Activated CD8-positive, alpha-beta memory T cell treated with anti-CD3 and anti-CD28 coated beads for 4 hours (primary cell): ENCODE data around the gene HPCA.

ENCODE experiments used
- DNase-seq, 2 donors: peaks; one replicate each; pipeline ENCODE4 v3.0.0-alpha.2; 2020; ENCODE audit warnings: low read depth in 2 of 2

Gene HPCA

DNA sequence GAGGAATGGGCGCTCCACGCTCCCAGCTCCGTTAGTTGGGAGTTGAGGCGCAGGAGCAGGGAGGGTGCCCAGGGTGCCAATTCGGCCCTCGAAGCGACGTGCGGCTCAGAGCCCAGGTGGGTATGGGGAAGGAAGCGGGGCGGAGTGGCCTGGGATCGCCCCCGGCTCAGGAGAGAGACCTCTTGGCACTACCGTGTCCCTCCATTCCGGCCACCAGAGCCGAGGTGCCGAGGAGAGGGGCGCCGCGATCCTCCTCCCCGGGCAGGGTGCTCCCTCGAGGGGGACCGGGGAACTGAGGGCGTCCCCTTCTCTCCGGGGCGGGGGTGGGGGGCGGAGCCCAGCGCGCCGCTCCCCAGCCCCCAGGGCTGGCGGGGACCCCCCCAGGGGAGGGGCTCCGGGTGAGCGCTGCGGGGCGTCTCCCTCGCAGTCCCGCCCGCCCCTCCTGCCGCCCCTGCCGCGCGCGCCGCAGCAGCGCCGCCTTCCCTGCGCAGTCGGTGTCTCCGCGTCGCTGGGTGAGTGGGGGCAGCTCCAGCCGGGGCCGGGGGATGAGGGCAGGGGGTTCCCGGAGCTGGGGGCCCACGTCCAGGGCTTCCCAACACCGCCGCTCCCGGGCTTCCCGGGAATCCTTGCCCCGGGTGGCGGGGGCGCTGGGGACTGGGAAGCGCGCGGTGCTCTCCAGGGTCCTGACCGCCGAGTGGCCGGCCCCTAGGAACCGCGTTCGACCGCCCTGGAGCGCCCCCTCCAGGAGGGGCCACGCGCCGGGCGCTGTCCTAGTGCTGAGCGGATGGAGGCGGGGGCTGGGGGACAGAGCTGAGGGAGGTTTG, at the start of gene HPCA:
Gene HPCA, plus strand, starts transcription at position 488 of the 824 bp plus-strand sequence. CDS start 2,408 bp downstream, outside the sequence.
- no peak for DNase-seq

DNA sequence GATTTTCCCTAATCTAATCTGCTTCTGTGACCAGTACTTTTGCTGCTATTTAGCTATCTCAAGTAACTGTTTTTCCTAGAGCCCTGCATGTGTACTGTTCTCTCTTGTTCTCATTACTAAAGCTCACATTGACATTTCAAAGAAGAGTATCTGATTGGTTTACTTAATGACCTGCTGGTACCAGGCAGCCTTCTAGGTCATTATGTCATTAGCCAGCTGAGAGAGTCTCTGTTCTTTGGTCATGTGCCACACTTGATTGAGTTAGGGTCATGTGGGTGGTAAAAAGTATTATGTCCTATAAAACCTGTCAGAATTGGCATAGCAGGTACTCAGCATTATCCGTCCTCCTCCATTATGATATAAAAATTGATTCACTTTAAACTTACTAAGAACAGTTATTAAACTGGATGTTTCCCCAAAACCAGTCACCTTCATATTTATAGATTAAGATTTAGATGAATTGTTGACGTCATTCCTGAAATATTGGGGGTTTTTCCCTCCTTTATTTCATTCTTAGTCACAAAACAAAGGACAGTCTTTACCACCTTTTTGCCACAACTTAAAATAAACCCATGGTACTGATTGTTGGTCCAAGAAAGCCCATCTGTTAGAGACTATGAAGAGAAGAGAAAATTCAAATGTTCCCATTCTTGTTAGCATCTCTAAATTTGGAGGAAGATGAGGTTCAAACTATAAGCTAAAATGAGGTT, 37.8 kb upstream of the HPCA start:
- no peak for DNase-seq

DNA sequence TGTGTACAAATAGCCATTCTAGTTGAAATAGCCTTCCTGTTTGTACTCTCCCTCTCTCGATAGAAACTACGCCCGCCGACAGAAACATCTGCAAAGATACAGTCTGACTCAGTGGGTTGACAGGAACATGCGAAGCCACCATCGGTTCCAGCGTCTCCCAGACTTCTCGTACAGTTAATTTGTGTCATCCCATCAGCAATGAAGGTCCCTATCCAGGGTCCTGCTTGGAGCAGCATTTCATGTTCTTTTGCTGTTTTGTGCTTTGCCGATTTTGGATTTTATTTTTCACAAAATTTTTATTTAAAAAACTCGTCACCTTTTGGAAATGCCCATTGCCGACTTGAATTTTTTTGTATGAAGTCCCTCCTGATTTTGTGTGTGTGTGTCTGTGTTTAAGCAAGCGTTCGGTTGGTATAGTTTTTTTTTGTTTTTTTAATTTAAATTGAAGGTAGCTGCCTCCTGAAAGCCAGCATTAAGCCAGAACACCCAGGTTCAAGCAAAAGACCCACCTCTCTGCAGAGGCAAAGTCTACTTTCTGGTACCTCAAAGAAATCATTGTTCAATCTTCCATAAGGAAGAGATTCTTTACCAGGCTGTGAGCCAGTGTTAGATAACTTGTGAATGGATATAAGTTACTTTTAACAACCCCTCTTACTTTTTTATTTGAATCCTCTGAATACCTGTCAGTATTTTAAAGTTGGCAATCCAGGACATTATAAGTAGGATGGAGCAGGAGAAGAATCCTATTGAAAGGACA, 30.3 kb upstream of the HPCA start:
- no peak for DNase-seq

DNA sequence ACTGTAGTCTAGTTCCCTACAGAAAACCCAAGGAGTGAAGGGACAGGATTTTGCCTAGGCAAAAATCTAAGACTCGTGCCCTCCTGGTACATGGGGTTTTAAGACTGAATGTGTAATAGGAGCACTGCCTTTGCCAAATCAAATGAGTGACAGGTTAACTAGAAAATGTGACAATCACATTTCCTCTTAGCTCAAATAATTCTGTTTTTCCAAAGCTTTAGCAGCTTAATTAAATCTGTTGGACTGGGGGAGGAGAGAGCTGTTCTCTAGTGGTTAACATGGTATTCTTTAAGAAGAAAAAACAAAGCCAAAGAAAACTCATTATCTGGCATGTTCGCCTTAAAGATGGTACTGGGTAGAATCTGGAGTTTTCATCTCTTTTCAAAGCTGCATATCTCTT, 28.2 kb upstream of the HPCA start:
- no peak for DNase-seq

DNA sequence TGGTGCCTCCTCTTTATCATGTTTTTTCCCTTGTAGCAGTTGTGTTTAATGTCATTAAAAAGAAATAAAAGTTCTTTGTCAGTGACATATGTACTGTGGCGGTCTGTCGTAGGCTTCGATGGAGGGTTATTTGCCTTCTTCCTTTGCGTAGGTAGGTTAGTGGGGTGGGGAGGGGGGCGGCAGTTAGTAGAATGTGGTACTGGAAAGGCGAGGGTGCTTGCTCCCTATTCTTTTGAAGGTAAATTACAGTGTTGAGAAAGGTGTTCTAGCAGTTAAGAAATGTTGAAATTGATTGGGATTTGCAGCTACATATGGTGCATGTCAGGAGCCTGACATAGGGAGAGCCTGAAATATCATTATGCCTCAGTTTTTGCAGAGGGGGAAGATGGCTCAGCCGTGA, 27.5 kb upstream of the HPCA start:
- no peak for DNase-seq

DNA sequence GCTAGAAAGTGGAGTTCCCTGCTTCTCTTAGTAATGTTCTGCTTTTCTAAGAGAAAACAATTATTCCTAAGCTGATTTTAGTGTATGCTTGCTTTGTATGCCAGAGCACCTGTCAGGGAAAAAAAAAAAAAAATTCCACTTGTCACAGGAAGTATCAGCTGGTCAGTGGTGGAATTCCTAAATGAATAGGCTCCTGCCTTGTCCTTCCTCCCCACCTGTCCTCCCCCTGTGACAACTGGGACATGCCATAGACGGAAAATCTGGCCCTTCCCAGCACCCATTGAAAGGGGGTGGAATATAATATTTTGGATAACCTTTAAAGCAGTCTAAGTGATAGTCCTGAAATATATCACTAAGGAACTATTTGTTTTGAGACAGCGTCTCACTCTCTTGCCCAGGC, 26.4 kb upstream of the HPCA start:
- no peak for DNase-seq

DNA sequence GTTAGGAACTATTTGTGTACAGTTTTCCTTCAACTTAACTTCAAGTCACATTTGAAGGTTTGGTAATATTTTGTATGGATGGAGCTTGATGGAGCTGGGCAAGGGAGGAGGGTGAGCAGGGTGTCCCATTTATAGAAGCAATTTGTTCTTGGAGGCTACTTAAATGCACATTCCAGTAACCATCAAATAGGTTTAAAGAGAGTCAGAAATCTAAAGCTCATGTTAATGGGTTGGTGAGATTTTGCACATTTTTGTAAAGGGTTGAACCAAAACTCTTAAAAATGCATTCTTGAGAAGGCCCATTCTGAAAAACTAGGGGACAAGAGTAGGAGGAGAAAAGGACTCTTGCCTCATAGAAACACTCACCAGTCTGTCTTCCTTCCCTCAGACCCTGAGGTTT, 25.7 kb upstream of the HPCA start:
- DNase-seq: no peak

DNA sequence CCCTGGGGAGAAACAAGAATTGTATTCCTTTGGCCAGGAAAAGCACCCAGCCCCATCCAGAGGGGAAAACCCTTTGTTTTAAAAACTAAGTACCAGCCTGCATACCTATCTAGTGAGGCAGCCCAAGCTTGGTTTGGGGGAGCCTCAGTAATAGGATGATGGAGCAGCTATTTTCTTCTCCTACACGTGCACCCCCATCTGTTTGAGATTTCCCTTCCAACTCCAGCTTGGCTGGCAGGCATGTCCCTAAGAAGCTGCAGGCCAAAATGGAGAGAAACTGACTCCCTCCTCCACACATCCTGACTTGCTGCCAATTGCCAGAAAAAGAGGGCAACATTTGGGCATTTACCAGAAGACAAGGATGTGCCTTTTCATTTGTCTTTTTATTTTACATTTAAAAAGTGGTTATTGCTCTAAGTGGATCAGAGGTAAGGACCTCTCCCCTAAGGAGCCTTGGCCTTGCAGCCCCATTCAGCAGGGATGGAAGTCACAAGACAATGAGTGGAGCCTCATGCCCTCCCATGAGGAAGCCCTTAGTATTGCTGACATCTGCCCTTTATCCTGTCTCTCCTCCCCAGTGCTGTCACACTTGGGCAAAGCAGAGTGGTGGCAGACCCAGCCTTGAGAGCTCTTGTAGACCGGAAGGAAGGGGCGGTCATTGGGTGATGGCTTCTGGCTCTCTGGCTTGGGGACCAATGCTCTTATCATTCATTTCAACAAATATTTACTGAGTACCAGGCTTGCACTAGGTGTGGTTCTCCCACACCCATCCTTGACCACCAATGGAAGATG, 24.2 kb upstream of the HPCA start:
- no peak for DNase-seq

DNA sequence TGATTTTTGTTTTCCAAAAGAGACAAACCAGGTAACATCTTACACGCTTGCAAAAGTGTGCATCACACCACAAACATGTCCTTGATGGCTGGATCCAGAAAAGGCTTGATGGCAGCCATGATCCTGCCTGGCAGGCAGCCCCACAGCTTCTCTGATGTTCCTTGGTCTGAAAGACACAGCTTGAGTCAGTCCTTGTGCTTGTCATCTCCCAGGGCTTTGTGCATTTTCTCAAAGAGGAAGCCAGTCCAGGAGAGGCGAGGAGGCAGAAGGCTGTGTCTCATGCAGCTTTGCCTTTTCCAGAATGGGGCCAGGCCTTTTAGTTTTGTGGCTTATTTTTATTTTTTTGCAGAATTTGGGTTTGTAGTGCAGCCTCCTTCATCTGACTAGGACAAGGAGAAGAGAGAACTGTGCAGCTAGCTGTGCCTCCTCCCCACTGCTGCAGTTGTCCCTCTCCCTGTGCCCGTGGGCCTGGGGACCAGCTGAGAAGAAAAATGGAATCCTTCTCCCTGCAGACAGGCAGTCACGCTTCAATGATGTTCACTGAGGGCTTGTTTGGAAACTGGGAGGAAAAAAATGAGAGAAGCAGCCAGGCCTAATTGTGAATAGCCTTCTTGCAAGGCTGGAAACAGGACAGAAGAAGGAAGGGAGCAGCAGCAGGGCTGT, 22.9 kb upstream of the HPCA start:
- no peak for DNase-seq

DNA sequence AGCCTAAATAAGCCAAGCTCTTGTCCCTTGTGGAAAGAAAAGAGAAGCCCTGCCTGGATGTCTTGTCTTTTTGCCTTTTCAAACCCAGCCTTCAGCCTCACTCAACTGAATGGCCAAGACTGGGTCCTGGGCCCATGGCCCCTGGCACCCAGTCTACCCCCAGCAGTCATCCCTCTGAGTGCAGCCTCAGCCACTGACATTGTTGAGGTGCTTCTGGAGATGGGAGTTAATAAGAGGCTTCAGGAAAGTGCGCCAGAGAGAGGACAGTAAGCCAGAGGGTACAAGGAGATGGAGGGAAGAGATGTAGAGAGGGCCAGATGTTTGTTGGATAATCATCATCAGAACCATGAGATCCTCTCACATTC, 22.4 kb upstream of the HPCA start:
- DNase-seq: no peak

DNA sequence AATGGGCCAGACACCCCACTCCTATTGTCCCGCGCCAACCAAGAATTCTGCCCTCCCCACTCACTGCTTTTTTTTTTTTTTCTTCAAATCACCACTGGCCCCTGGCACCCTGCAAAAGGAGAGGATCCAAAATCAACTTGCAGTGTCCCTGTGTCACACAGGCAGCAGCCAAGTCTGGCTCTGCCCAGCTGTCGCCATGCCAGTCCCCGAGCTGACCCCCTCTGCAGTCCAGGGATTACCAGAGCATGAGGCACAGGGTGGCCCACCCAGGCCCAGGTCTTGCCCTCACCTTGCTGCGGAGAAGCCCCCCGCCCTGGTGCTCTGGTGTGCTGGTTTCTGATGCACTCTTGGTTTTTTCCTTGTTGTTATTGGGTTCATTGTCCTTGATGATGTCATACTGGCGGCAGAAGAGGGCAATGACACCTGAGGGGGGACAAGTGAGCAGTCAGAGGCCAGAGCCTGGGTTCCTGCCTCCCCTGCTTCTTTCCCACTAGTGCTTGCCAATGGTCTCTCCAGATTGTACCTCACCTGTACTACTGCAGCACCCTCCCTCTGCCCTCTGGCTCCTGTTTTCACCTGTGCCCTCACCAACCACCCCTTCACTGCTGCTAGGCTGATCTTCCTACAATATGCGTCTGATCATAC, 21.8 kb upstream of the HPCA start:
- no peak for DNase-seq

DNA sequence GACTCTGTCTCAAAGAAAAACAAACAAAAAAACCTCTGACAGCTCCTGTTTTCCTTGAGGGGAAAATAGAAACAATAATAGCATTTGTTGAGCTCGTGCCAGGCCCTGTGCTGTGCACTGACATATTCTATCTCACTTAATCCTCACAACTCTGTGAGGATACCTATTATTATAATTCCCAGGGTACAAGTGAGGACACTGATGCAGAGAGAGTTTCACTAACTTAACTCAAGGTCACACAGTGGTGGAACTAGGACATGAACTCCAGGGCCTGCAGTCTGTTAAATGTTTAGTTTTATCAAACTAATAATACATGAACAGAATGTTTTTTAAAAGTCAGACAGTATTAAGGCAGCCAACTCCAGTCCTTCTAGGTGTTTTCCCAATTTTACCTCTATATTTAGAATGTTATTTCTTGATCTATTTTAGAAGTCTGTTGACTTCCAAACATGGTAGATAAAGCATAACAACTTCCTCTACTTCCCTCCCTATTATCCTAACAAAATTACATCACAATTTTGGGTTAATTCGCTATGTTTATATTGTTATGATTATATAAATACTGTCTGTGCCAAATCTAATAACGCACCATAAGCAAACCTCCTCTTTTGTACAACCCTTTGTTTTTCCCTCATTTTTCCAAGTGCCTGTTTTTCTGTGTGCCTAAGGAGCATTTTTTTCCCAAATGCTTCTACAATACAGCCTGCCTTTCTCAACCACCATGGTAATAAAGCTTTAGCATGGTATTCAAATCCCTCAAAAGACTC, 20.5 kb upstream of the HPCA start:
- DNase-seq: no peak

DNA sequence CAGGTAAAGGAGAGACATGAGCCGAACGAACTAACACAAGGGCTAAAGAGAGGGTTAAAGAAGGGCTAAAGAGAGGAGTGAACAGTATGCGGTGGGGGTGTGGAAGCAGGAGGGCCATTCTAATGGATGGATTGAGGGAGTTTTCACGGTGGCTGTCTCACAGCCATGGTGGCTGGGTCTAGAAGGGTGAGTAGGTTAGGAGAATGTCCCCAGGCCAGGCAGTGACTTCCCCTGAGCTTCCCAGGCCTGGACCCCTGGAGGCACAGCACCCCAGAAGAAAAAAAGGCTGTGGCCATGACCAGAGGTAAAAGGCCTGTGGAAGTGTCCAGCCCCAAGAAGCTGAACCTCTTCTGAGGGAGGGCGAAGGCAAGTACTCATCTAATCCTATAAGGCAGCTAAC, 19.1 kb upstream of the HPCA start:
- no peak for DNase-seq

DNA sequence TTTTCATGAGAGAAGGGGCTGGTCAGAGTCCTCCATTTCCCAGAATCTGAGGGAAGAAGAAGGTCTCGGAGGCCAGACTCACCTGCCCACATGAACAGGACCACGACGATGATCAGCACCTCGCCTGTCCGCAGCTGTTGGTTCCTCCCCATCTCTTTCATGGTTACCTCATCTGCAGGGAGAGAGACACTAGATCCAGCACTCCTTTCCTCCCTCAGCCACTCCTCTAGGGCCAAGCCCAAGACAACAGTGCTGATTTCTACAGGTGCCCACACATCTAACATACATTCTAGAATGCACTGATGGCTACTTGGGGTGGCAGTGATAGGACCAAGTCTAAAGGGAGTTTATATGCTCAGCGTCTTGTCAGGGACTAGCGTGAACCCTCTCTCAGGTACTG, 18.6 kb upstream of the HPCA start:
- no peak for DNase-seq

DNA sequence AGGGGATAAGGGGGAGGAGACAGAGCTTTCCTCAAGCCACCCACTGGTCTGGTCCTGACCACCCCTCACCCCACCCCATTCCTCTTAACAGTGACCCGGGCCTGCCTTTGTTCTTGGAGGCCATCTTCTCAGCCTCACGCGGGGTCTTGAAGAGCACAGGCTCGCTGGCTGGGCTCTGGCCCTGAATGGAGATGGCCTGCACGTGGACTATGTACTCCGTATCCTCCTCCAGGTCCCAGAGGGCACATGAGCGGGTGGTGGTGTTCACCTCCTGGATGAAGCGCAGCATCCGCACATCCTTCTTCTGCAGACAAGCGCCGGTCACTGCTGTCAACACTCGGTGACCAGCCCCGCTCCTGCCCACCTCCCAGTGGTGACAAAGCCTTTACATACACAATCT, 18.2 kb upstream of the HPCA start:
- no peak for DNase-seq

DNA sequence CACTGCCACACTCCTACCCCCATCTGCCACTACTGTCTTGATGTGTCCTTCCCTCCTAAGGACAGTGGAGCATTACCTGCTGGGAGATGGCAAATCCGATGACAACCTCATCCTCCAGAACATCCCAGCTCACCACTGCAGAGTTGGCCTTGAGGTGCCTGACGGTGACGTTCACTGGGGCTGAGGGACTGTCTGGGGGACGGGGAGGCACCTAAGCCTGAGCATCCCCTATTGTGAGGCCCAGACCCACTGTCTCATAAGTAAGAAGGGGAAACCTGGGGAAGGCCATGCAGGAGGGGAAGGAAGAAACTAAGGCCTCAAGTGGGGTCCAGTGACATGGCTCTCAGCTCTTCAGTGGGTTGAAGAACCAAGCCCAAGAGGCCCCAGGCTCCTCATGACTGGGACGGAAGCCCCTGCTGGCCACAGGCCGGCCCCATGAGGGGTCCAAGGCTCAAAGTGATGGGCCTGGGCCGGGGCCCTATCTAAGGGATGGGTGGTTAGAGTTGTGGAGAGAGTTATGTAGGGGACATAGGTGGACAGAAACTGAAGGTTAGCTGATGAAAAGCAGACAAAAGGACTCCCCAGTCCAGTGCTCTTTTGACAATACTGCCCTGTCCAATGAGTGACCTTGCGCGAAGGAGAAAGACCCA, 17.4 kb upstream of the HPCA start:
- no peak for DNase-seq

DNA sequence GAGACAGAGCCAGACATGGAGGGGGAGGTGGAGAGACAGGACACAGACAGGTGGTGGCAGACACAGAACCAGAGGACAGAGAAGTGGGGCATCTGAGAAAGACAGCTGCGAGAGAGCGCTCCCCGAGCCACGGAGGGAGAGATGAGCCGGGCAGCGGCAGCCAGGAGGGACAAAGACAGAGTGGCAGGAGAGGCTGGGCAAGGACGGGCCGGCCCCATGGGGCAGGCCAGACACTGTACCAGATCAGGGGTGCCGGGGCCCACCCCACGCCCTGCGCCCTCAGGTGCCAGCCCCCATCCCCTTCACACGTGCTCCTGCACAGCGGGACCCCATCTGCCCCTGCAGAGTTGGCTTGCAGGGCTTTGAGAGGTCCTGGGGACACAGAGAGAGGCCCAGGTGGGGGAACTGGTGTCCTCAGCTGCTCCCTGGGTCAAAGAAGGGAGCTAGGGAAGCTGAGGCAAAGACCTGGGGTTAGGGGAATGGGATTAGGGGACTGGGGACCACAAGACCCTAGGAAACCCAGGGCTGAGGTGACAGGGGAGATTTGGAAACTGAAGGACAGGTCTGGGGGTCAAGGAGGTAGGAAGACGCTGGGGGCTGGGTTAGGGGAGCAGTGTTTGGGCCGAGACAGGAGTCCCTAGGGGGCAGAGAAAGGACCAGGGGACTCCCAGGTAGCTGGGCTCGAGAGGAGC, 16.2 kb upstream of the HPCA start:
- no peak for DNase-seq

DNA sequence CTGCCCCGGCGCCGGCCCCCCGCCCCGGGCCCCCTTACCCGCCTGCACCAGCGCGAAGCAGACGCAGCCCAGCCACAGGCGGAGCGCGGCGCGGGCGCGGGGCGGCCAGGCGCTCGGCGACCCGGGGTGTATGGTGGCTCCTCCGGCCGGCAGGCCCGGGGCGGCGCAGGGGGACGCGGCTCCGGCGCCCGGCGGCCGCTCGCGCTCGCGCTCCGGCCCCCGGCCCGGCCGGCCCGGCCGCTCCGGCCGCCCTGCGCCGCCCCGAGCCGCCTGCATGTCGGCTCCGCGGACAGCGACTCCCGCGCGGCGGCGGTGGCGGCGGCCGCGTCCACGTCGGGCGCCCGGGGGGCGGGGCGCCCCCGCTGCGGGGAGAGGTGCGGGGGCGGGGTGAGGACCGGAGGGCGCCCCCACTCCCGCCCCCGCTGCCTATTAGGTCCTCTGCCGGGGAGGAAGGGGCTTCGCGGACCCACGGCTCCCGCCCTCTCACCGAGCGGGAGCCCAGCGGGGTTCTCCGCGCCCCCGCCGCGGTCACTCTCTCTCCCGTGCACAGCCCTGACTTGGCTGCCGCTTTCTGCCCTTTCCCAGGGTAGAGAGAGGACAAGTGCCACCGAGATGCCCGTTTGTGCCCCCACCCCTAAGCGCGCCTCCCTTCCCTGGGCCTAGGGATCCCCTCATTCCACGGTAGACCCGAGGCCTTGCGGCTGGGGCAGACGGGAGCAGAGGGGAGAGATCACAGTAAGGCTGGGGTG, 15.5 kb upstream of the HPCA start, which contains the start of gene FNDC5:
Gene FNDC5, minus strand, starts transcription at position 298 of the 749 bp plus-strand sequence.
- no peak for DNase-seq
